HG02840 (cell line): ENCODE measurements around the gene STK4.
"Not testable (repeated sequence)": the region's sequence is repeated elsewhere in the genome, so short reads cannot be mapped to it uniquely, and the experiment has no call there.

Source experiments
- ATAC-seq: cut with Tn5 transposase; IDR thresholded peaks from one replicate; pipeline ENCODE4 v1.9.1; 2021; ENCODE audit warnings: mild to moderate bottlenecking, moderate library complexity, moderate number of reproducible peaks; ENCODE audit not compliant: unreplicated experiment, low FRiP score

The STK4 gene

GRCh38 chr20:45020236-45020886 is 54.0 kb downstream of the STK4 start:
- ATAC-seq = no peak

- no peak for ATAC-seq
Observed at GRCh38 chr20:45021631-45022030, 55.3 kb downstream of the STK4 start.

GRCh38 chr20:45023140-45023539 is 56.8 kb downstream of the STK4 start:
- not testable (repeated sequence) for ATAC-seq

GRCh38 chr20:45028424-45029136 is 62.3 kb downstream of the STK4 start:
- no peak for ATAC-seq

- no peak for ATAC-seq
Observed at GRCh38 chr20:45029884-45030283, 63.6 kb downstream of the STK4 start.

- ATAC-seq = no peak
Observed at GRCh38 chr20:45032276-45032675, 66.0 kb downstream of the STK4 start.

GRCh38 chr20:45032781-45033180 is 66.5 kb downstream of the STK4 start:
- no peak for ATAC-seq

GRCh38 chr20:45034436-45034835 is 68.1 kb downstream of the STK4 start:
- no peak for ATAC-seq

GRCh38 chr20:45036044-45036755 is 69.9 kb downstream of the STK4 start:
- ATAC-seq = no peak

- ATAC-seq = no peak
Observed at GRCh38 chr20:45037050-45037449, 70.7 kb downstream of the STK4 start.

GRCh38 chr20:45037635-45038034 is 71.3 kb downstream of the STK4 start:
- no peak for ATAC-seq

GRCh38 chr20:45038745-45039474 is 72.6 kb downstream of the STK4 start:
- ATAC-seq = no peak

GRCh38 chr20:45039475-45039820 is 73.1 kb downstream of the STK4 start:
- ATAC-seq = no peak

- no peak for ATAC-seq
Observed at GRCh38 chr20:45041464-45042337, 75.4 kb downstream of the STK4 start.

- no peak for ATAC-seq
Observed at GRCh38 chr20:45042978-45043377, 76.7 kb downstream of the STK4 start.

GRCh38 chr20:45044084-45044573 is 77.8 kb downstream of the STK4 start:
- no peak for ATAC-seq

GRCh38 chr20:45044601-45045000 is 78.3 kb downstream of the STK4 start:
- ATAC-seq = no peak

- ATAC-seq = no peak
Observed at GRCh38 chr20:45047581-45048119, 81.3 kb downstream of the STK4 start.

- no peak for ATAC-seq
Observed at GRCh38 chr20:45049438-45049837, 83.1 kb downstream of the STK4 start.
